NT2/D1 (cell line): ENCODE data around the gene RIMBP2.

Experiments
- YY1 ChIP-seq: IDR thresholded peaks from 2 replicates; pipeline ENCODE4 v1.6.1; 2011; ENCODE audit not compliant: insufficient read length, insufficient read depth
- ZNF274 ChIP-seq: IDR thresholded peaks from 2 replicates; pipeline ENCODE4 v1.6.1; 2011; ENCODE audit warnings: mild to moderate bottlenecking, low read depth, low read length

DNA sequence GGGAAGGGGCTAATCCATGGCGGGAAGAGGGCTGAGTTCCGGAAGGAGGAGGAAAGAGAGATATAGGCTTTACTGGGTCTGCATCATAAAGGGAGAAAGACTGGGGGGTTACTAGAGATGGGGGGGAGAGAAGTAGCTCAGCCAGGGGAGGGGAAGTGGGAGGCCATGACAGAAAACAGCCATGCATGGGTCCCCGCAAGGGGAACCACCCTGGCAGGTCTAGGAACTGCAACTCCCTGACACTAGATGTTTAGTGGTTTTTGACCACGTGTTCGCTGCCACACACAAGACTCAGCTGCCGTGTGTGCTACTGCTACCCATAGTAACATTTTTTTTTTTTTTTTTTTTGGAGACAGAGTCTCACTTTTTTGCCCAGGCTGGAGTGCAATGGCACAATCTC, 145.0 kb downstream of the RIMBP2 start:
- TF ChIP-seq ZNF274 (no peak), YY1 (no peak)
